Measurements from ENCODE around the gene PPP2R5B.

DNA sequence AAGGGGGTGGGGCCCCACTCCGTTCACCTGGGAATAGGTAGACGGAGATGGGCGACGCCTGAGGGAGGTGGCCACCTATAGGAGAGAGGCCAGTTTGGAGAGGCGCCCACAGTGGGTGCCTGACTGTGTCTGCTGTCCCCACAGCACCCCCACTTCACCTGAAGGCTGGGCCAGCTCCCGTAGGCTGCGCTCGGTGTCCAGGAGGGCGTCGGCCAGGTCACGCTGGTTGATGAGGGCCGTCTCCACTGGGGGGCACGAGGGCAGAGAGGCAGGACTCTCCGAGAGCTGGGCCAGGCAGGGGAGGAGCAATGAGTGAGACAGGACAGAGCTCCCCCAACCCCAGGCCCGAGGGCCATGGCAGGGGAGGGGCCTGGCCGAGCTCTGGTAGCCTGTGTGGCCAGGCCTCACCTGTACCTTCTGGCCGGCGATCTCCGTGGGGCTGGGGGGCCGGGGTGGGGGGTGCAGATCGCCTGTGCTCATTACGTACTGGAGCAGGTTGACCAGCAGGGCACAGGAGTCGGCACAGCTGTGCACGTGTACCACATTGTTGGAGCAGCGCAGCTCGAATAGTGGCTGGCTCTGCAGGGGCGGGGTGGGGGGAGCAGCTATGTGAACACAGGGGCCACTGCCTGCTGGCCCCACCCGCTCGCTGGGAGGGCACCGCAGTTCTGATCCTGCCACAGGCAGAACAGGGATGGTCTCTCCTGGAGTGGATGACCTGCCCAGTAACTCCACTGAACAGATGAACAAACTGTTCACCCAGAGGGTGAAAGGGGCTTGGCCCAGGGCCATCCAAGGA, 22.2 kb upstream of the PPP2R5B start:
- TF ChIP-seq, protein P1, sequence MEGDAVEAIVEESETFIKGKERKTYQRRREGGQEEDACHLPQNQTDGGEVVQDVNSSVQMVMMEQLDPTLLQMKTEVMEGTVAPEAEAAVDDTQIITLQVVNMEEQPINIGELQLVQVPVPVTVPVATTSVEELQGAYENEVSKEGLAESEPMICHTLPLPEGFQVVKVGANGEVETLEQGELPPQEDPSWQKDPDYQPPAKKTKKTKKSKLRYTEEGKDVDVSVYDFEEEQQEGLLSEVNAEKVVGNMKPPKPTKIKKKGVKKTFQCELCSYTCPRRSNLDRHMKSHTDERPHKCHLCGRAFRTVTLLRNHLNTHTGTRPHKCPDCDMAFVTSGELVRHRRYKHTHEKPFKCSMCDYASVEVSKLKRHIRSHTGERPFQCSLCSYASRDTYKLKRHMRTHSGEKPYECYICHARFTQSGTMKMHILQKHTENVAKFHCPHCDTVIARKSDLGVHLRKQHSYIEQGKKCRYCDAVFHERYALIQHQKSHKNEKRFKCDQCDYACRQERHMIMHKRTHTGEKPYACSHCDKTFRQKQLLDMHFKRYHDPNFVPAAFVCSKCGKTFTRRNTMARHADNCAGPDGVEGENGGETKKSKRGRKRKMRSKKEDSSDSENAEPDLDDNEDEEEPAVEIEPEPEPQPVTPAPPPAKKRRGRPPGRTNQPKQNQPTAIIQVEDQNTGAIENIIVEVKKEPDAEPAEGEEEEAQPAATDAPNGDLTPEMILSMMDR (IDR thresholded peaks at IDR 0.05) = no peak
- TF ChIP-seq ZFX (IDR thresholded peaks at IDR 0.05; ENCODE audit: borderline replicate concordance) = no peak

All from 22Rv1 (cell line).